Inflammatory macrophage treated with lipopolysaccharide for 4 hours (primary cell): ENCODE data around the gene PHGDH.

Source experiments
- DNase-seq: peaks from one replicate; pipeline ENCODE4 v3.0.0-alpha.2; 2020

Gene PHGDH

GRCh38 chr1:119732465-119733168 lies 20.9 kb downstream of the PHGDH start:
- no peak for DNase-seq

- no peak for DNase-seq
Observed at GRCh38 chr1:119733754-119734153, 22.0 kb downstream of the PHGDH start.

- DNase-seq, result no peak
Observed at GRCh38 chr1:119735217-119735616, 23.5 kb downstream of the PHGDH start.

GRCh38 chr1:119736649-119737039 lies 24.9 kb downstream of the PHGDH start:
- DNase-seq, result no peak

- DNase-seq, result no peak
Observed at GRCh38 chr1:119737040-119737682, 25.4 kb downstream of the PHGDH start.

- no peak for DNase-seq
Observed at GRCh38 chr1:119738100-119738720, 26.5 kb downstream of the PHGDH start.

- no peak for DNase-seq
Observed at GRCh38 chr1:119739150-119739549, 27.4 kb downstream of the PHGDH start.

- no peak for DNase-seq
Observed at GRCh38 chr1:119740261-119740660, 28.5 kb downstream of the PHGDH start.

GRCh38 chr1:119740896-119741780 lies 29.4 kb downstream of the PHGDH start:
- DNase-seq, result no peak

GRCh38 chr1:119742202-119742601 lies 30.5 kb downstream of the PHGDH start:
- DNase-seq, result no peak

- DNase-seq, result no peak
Observed at GRCh38 chr1:119742677-119743076, 30.9 kb downstream of the PHGDH start.

GRCh38 chr1:119743308-119743707 lies 31.6 kb downstream of the PHGDH start:
- no peak for DNase-seq

- peak; percentile 47 for DNase-seq
Observed at GRCh38 chr1:119743776-119744597, 32.3 kb downstream of the PHGDH start.

GRCh38 chr1:119744598-119744942 lies 32.8 kb downstream of the PHGDH start:
- no peak for DNase-seq

GRCh38 chr1:119745034-119745433 lies 33.3 kb downstream of the PHGDH start:
- no peak for DNase-seq

GRCh38 chr1:119747451-119747850 lies 35.7 kb downstream of the PHGDH start:
- peak; percentile 1 for DNase-seq

GRCh38 chr1:119748040-119748439 lies 36.3 kb downstream of the PHGDH start:
- peak; percentile 1 for DNase-seq

- DNase-seq, result no peak
Observed at GRCh38 chr1:119752592-119752991, 40.9 kb downstream of the PHGDH start.

GRCh38 chr1:119758584-119758983 lies 46.9 kb downstream of the PHGDH start:
- DNase-seq, result no peak

- DNase-seq, result no peak
Observed at GRCh38 chr1:119762409-119762808, 50.7 kb downstream of the PHGDH start.

GRCh38 chr1:119762953-119763352 lies 51.2 kb downstream of the PHGDH start:
- DNase-seq, result no peak

GRCh38 chr1:119764220-119764619 lies 52.5 kb downstream of the PHGDH start:
- DNase-seq, result no peak
